SK-N-MC (cell line): ENCODE measurements around the gene OSGIN1.

Experiments
- EZH2 ChIP-seq: fragments of 200-600 bp; sonication (generic); IDR thresholded peaks from one replicate; pipeline ENCODE4 v1.6.1; 2017; ENCODE audit warnings: antibody characterized with exemption
- POLR2AphosphoS5 ChIP-seq: IDR thresholded peaks from 2 replicates; pipeline ENCODE4 v1.6.1; 2012; ENCODE audit warnings: mild to moderate bottlenecking, low read depth, low read length, borderline replicate concordance

DNA sequence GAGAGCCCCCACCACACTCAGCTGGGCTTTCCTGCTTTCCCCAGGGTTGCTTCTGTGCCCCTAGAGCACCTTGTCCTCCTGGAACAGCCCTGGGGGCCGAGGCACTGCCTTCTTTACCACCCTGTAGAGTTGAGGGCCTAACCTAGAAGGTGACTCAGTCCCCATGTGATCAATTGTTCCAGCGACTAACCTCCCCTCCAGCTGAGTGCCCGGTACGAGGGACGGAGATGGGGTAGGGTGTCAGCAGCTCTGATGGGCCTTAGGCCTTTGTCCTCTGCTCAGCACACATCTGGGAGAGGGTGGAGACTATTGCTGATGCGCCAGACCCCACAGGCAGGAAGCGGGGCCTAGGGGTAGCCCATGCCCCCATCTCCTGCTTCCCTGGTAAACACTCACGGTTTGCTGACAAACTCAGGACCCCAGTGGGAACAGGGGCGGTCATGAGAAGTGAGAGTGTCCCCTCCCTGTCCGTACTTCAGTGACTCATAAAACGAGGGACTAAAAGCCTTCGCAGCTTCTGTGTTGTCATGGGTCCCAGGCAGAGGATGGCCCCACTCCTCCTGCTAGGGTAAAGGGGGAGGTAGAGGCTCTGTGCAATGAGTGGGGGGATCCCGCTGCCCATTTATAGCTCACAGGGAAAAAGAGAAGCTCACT, 48.1 kb downstream of the OSGIN1 start:
- TF ChIP-seq EZH2 (no peak), POLR2AphosphoS5 (no peak)
